Neural crest cell (in vitro differentiated cells): ENCODE results near the gene MRPL3. TPM values are rescaled to one million over a fixed set of nuclear protein-coding genes. Genes with fewer than 3 reads are reported as not detected.

ENCODE experiments used
- DNase-seq: peaks from one replicate; pipeline ENCODE4 v3.0.0; 2021; ENCODE audit warnings: low read depth, mixed read lengths, low spot score
- H3K27ac Mint-ChIP-seq: one replicate; pipeline ENCODE4 v1.8.0; 2021; ENCODE audit warnings: mild to moderate bottlenecking, mixed read lengths; ENCODE audit not compliant: unreplicated experiment
- H3K27me3 Mint-ChIP-seq: 2 replicates; pipeline ENCODE4 v1.8.0; 2021; ENCODE audit warnings: low read depth, mild to moderate bottlenecking, mixed read lengths
- H3K36me3 Mint-ChIP-seq: 2 replicates; pipeline ENCODE4 v1.8.0; 2021; ENCODE audit warnings: low read depth, mild to moderate bottlenecking, mixed read lengths
- H3K4me1 Mint-ChIP-seq: 2 replicates; pipeline ENCODE4 v1.8.0; 2021; ENCODE audit warnings: mixed read lengths
- H3K4me3 Mint-ChIP-seq: one replicate; pipeline ENCODE4 v1.8.0; 2021; ENCODE audit warnings: mild to moderate bottlenecking, mixed read lengths
- H3K9me3 Mint-ChIP-seq: 2 replicates; pipeline ENCODE4 v1.8.0; 2021; ENCODE audit warnings: mixed read lengths
- total RNA-seq: library from RNA; stranded (reverse); gene quantifications from 2 replicates; pipeline ENCODE4 v1.2.1, GENCODE V29; 2021
- TF ChIP-seq, protein P1 (sequence below): fragments of 200-600 bp; sonication (generic); conservative IDR thresholded peaks from 2 replicates; pipeline ENCODE4 v1.5.0; 2021; ENCODE audit warnings: antibody characterized with exemption, mild to moderate bottlenecking

MRPL3 gene
- total RNA-seq, 1 donor from 2014 or later = 107 TPM

DNA sequence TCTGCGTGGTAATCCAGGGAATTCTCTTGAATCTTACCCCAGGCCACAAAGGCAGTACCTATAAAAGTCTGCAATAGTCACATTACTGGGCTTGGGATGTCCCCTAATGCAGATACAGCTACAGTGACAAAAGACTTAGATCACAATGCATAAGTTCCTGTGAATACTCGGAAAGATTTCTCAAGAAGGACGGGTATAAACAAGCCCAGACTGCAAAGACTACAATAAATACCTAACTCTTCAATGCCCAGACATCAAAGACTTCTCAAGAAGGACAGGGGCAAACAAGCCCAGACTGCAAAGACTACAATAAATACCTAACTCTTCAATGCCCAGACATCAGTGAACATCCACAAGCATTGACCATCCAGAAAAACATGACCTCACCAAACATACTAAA lies 70.3 kb downstream of the MRPL3 start:
- TF ChIP-seq, protein P1, sequence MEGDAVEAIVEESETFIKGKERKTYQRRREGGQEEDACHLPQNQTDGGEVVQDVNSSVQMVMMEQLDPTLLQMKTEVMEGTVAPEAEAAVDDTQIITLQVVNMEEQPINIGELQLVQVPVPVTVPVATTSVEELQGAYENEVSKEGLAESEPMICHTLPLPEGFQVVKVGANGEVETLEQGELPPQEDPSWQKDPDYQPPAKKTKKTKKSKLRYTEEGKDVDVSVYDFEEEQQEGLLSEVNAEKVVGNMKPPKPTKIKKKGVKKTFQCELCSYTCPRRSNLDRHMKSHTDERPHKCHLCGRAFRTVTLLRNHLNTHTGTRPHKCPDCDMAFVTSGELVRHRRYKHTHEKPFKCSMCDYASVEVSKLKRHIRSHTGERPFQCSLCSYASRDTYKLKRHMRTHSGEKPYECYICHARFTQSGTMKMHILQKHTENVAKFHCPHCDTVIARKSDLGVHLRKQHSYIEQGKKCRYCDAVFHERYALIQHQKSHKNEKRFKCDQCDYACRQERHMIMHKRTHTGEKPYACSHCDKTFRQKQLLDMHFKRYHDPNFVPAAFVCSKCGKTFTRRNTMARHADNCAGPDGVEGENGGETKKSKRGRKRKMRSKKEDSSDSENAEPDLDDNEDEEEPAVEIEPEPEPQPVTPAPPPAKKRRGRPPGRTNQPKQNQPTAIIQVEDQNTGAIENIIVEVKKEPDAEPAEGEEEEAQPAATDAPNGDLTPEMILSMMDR = no peak
- H3K4me1 Mint-ChIP-seq = no peaks in the 10 kb centered on the region
- no peaks in the 10 kb centered on the region for H3K9me3 Mint-ChIP-seq
- no peak for DNase-seq
- H3K27ac Mint-ChIP-seq = no peak overlapping the region
- peaks cover 7% of the 10 kb centered on the region for H3K27me3 Mint-ChIP-seq
- H3K4me3 Mint-ChIP-seq = no peak overlapping the region
- H3K36me3 Mint-ChIP-seq = no peaks in the 10 kb centered on the region

DNA sequence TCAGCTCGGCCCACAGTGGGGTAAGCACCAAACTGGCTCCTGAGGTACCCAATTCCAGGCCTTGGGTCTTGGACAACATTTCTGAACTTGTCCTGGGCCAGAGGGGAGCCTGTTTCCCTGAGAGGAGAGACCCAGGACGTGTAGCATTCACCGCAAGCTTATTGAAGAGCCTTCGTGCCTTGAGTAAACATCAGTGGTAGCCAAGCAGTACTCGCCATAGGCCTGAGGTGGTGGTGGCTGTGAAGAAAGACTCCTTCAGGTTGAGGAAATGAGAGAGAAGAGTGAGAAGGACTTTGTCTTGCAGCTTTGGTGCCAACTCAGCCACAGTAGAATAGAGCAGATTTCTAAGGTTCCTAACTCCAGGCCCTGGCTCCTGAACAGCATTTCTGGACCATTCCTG lies 71.0 kb downstream of the MRPL3 start:
- peaks cover 7% of the 10 kb centered on the region for H3K27me3 Mint-ChIP-seq
- DNase-seq = no peak
- no peaks in the 10 kb centered on the region for H3K4me1 Mint-ChIP-seq
- H3K9me3 Mint-ChIP-seq = no peaks in the 10 kb centered on the region
- TF ChIP-seq, protein P1 = no peak
- no peak overlapping the region for H3K4me3 Mint-ChIP-seq
- no peak overlapping the region for H3K27ac Mint-ChIP-seq
- H3K36me3 Mint-ChIP-seq = no peaks in the 10 kb centered on the region

DNA sequence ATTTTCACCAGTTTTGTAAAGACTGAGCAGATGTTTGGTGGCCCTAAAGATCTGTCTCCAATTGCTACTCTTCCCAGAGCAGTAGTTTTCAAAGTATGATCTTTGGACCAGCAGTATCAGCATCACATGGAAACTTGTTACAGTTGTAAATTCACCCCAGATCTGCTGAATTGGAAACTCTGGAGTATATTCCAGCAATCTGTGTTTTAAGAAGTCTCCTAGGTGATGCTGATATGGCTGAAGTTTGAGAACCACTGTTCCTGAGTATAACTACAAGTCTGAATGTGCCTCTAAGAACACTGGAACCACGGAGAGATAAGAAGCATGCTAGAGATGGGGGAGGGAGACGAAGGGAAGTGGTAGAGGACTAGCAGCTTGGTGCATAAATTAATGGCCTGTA lies 75.5 kb downstream of the MRPL3 start:
- Mint-ChIP-seq H3K4me1 (no peaks in the 10 kb centered on the region), H3K36me3 (no peaks in the 10 kb centered on the region), H3K27ac (no peak overlapping the region)

DNA sequence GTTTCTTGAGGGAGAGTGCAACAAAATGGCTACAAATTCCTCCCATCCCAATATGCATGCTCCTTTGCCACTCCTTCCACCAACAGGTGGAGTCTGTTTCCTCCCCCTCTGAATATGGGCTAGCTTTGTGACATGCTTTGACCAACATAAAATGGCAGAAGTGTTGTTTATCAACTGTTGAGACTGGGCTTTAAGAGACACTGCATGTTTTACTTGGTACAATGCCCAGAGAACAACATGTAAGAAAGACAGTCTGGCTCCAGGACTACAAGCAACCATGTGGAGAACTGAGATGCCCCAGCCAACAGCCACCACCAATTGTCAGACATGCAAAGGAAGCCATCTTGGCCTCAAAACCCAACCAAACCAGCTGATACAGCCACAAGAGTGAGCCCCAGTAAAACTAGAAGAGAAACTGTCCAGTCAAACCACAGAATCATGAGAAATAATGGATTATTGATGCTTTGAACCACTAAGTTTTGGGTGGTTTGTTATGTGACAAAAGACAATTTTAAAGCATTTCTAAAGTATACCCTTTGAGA lies 80.7 kb downstream of the MRPL3 start:
- Mint-ChIP-seq H3K4me3 (no peak overlapping the region), H3K27ac (no peak overlapping the region), H3K27me3 (no peaks in the 10 kb centered on the region), H3K36me3 (peaks cover 3% of the 10 kb centered on the region), H3K4me1 (no peaks in the 10 kb centered on the region), H3K9me3 (peaks cover 8% of the 10 kb centered on the region)
- DNase-seq = no peak
- TF ChIP-seq, protein P1 = no peak

More for the DNA sequence above, 75.5 kb downstream of the MRPL3 start:
- DNase-seq = no peak
- no peaks in the 10 kb centered on the region for H3K27me3 Mint-ChIP-seq
- TF ChIP-seq, protein P1 = no peak
- no peak overlapping the region for H3K4me3 Mint-ChIP-seq
- H3K9me3 Mint-ChIP-seq = no peaks in the 10 kb centered on the region

DNA sequence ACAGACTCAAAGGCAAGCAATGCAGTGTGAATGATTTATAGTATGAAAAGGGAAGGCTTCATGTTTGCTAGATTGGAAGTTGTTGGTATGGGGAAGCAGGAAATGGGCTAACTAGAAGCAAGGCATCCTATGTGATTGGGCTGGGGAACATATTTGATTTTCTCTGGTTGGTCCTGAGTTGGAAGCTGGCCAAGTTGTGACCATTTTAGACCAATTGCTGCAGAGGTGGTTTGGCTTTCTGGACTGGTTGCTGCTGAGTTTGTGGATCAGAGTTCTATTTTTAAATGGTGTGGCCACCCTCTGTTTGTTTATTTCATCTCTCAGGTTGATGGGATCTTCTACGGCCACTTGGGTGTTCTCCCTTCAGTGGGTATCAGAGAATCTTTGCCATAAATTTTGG lies 81.5 kb downstream of the MRPL3 start:
- TF ChIP-seq, protein P1 = no peak
- Mint-ChIP-seq H3K27ac (no peak overlapping the region), H3K4me3 (no peak overlapping the region), H3K36me3 (peaks cover 3% of the 10 kb centered on the region), H3K9me3 (peaks cover 9% of the 10 kb centered on the region), H3K27me3 (no peaks in the 10 kb centered on the region), H3K4me1 (no peaks in the 10 kb centered on the region)
- no peak for DNase-seq
